ENCODE data around the gene MEGF11. TPM values are rescaled to one million over a fixed set of nuclear protein-coding genes. Genes with fewer than 3 reads are reported as not detected.

Gene MEGF11
- total RNA-seq, 4 donors from 2014 or later, result 0.97 to 10.6 (median 4.0) TPM

DNA sequence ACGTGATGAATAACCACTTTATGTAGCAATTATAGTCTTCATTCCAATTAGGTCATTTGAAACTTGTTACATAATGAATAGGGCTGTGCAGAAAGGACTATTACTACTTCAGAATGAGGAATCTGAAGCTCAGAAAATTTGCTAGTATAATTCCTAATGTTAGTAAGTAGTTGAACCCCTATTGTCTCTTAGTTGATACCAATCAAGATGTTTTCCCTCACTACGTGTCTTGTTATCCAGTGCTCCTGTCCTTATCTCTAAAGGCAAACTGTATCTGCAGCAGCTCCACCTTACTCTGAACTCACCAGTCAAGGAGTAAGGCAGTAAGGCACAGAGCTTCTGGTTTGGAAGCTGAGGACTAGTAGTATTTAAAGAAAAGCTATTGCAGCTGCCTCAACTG lies 352.2 kb downstream of the MEGF11 start:
- intact Hi-C loops (cut with DNase I; ENCODE audit: low total_unique reads), result no loop called here
- no peak for DNase-seq (ENCODE audit: low spot score in 2 of 2)
- whole genome bisulfite sequencing, 2 donors, result 41 to 55% methylated on average over 2 of the region's 2 CpGs
- no peak overlapping the region for H3K4me3 ChIP-seq (ENCODE audit: low read depth, poor library complexity, severe bottlenecking)
- TF ChIP-seq, protein P1, sequence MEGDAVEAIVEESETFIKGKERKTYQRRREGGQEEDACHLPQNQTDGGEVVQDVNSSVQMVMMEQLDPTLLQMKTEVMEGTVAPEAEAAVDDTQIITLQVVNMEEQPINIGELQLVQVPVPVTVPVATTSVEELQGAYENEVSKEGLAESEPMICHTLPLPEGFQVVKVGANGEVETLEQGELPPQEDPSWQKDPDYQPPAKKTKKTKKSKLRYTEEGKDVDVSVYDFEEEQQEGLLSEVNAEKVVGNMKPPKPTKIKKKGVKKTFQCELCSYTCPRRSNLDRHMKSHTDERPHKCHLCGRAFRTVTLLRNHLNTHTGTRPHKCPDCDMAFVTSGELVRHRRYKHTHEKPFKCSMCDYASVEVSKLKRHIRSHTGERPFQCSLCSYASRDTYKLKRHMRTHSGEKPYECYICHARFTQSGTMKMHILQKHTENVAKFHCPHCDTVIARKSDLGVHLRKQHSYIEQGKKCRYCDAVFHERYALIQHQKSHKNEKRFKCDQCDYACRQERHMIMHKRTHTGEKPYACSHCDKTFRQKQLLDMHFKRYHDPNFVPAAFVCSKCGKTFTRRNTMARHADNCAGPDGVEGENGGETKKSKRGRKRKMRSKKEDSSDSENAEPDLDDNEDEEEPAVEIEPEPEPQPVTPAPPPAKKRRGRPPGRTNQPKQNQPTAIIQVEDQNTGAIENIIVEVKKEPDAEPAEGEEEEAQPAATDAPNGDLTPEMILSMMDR (IDR thresholded peaks at IDR 0.05), result no peak
- no peak for TF ChIP-seq POLR2A (IDR thresholded peaks at IDR 0.05)

- intact Hi-C loops (cut with DNase I; ENCODE audit: low total_unique reads), result no loop called here
- H3K4me3 ChIP-seq (ENCODE audit: low read depth, poor library complexity, severe bottlenecking), result no peak overlapping the region
- 91 to 94% methylated on average over 3 of the region's 3 CpGs for WGBS, 2 donors
- TF ChIP-seq, protein P1 (IDR thresholded peaks at IDR 0.05), result no peak
- no peak for TF ChIP-seq POLR2A (IDR thresholded peaks at IDR 0.05)
- no peak for DNase-seq (ENCODE audit: low spot score in 2 of 2)
Measured at GRCh38 chr15:65900488-65900887, 353.1 kb downstream of the MEGF11 start.

DNA sequence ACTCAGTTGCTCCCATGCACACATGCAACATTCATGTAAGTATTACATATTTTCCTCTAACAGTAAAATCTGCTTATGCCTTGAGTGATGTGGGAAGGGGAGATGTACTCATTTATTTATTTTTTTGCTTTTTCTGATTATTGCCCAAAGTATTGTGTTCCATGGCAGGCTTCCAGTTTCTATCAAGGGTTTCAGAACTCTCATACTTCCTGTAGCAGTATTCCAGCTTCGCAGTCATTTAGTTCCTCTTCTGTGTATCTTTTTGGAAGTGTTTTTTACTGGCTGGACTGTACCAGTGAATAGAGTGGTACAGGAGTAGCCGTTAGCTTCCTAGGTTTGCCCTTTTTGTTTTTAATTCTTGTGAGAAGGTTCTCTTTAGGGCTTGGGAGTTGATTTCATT lies 357.3 kb downstream of the MEGF11 start:
- WGBS, 2 donors, result 71 to 82% methylated on average over 2 of the region's 2 CpGs
- no peak overlapping the region for H3K4me3 ChIP-seq (ENCODE audit: low read depth, poor library complexity, severe bottlenecking)
- TF ChIP-seq, protein P1 (IDR thresholded peaks at IDR 0.05), result no peak
- TF ChIP-seq POLR2A (IDR thresholded peaks at IDR 0.05), result no peak
- intact Hi-C loops (cut with DNase I; ENCODE audit: low total_unique reads), result no loop called here
- DNase-seq (ENCODE audit: low spot score in 2 of 2), result no peak

DNA sequence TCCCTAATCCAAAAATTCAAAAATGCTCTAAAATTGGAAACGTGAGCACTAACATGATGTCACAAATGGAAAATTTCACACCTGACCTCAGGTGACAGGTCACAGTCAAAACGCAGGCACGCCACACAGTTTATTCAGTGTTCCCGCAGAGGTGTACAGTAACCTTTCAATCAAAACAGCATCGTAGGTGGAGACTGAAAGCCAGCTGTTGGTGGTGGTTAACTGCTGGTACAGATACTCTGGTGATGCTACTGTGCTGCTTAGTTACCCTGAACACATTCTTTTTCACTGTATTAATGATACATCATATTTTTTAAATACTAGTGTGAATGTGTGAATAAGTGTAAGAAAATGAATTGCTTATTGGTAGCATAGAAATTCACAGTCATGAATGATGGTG lies 360.5 kb downstream of the MEGF11 start:
- no peak overlapping the region for H3K4me3 ChIP-seq (ENCODE audit: low read depth, poor library complexity, severe bottlenecking)
- 87 to 90% methylated on average over 5 of the region's 5 CpGs for WGBS, 2 donors
- intact Hi-C loops (cut with DNase I; ENCODE audit: low total_unique reads), result no loop called here
- no peak for DNase-seq (ENCODE audit: low spot score in 2 of 2)
- TF ChIP-seq, protein P1 (IDR thresholded peaks at IDR 0.05), result no peak
- no peak for TF ChIP-seq POLR2A (IDR thresholded peaks at IDR 0.05)

- intact Hi-C loops (cut with DNase I; ENCODE audit: low total_unique reads), result no loop called here
- TF ChIP-seq, protein P1 (IDR thresholded peaks at IDR 0.05), result no peak
- no peak for TF ChIP-seq POLR2A (IDR thresholded peaks at IDR 0.05)
- 73 to 77% methylated on average over 3 of the region's 3 CpGs for WGBS, 2 donors
- H3K4me3 ChIP-seq (ENCODE audit: low read depth, poor library complexity, severe bottlenecking), result no peak overlapping the region
- no peak for DNase-seq (ENCODE audit: low spot score in 2 of 2)
Measured at GRCh38 chr15:65888981-65889380, 364.6 kb downstream of the MEGF11 start.

DNA sequence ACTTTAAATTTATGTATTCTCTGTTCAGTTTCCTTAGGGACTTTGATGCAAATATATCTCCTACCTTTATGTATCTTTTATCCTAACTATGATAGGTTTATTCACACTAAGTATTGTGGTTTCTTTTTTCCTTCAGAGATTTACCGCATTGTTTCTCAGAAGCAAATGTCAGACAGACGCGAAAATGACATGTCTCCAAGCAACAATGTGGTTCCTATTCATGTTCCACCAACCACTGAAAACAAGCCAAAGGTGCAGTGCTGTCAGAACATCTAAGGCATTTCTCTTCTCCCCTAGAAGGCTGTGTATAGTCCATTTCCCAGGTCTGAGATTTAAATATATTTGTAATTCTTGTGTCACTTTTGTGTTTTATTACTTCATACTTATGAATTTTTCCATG lies 366.0 kb downstream of the MEGF11 start:
- TF ChIP-seq, protein P1 (IDR thresholded peaks at IDR 0.05), result no peak
- TF ChIP-seq POLR2A (IDR thresholded peaks at IDR 0.05), result no peak
- DNase-seq (ENCODE audit: low spot score in 2 of 2), result no peak
- intact Hi-C loops (cut with DNase I; ENCODE audit: low total_unique reads), result no loop called here
- no peak overlapping the region for H3K4me3 ChIP-seq (ENCODE audit: low read depth, poor library complexity, severe bottlenecking)
- 75 to 77% methylated on average over 3 of the region's 3 CpGs for WGBS, 2 donors
